Vagina (tissue), 2 donors: ENCODE results near the gene MTA1.

Experiments used
- CTCF ChIP-seq, 3 experiments: fragments of 450-650 bp in 2 of 3; fragments of 200-600 bp in 1 of 3; sonication (generic) in 1 of 3; IDR thresholded peaks; one replicate each; pipeline ENCODE4 v1.5.1; 2017 to 2019; ENCODE audit warnings: antibody characterized with exemption in 3 of 3, mild to moderate bottlenecking in 2 of 3, moderate library complexity in 2 of 3
- POLR2A ChIP-seq, 2 donors: fragments of 450-650 bp; IDR thresholded peaks; one replicate each; pipeline ENCODE4 v1.6.1; 2017; ENCODE audit warnings: antibody characterized with exemption in 2 of 2, mild to moderate bottlenecking in 2 of 2, moderate library complexity in 2 of 2
- POLR2AphosphoS5 ChIP-seq, 2 donors: sonication (generic); formaldehyde crosslinking; IDR thresholded peaks; one replicate each; pipeline ENCODE4 v1.9.0; 2017; ENCODE audit warnings: antibody characterized with exemption in 2 of 2, mild to moderate bottlenecking in 2 of 2, low read depth in 1 of 2; ENCODE audit not compliant: insufficient read depth in 1 of 2

- TF ChIP-seq POLR2A (IDR thresholded peaks at IDR 0.05) (no peak), POLR2AphosphoS5 (IDR thresholded peaks at IDR 0.05; ENCODE audit: insufficient read depth in 1 of 2, low read depth in 1 of 2) (no peak), CTCF (IDR thresholded peaks at IDR 0.05) (no peak)
Measured at GRCh38 chr14:105390849-105391500, 28.7 kb upstream of the MTA1 start.
